Kidney (tissue), 14 donors: ENCODE results near the gene CTNND2. TPM values are rescaled to one million over a fixed set of nuclear protein-coding genes. Genes with fewer than 3 reads are reported as not detected.
A peak's percentile ranks its signal among the peaks of the same experiment; 100 is the strongest.
"Not testable (repeated sequence)": the region's sequence is repeated elsewhere in the genome, so short reads cannot be mapped to it uniquely, and the experiment has no call there.

ENCODE experiments used
- DNase-seq, 5 donors: peaks; one replicate each; pipeline ENCODE4 v3.0.0-alpha.2; 2013 to 2020
- FAIRE-seq: peaks from 2 replicates; lab custom pipeline; 2012; peaks lifted over from hg19 to GRCh38; lab: Jason Lieb, UNC
- H3K27ac ChIP-seq, 2 donors: one replicate each; pipeline ENCODE4 v1.7.0; 2013; ENCODE audit warnings: low read depth in 2 of 2, low read length in 2 of 2, inconsistent platforms in 1 of 2
- H3K27me3 ChIP-seq: one replicate; pipeline ENCODE4 v1.7.1; 2013; ENCODE audit warnings: low read length, inconsistent platforms; ENCODE audit not compliant: control insufficient read depth, insufficient read depth
- H3K36me3 ChIP-seq, 3 donors: one replicate each; pipeline versions ENCODE4 v1.7.0 to v1.7.1; 2013; ENCODE audit warnings: low read length in 3 of 3, control low read depth in 1 of 3, inconsistent platforms in 1 of 3; ENCODE audit not compliant: insufficient read depth in 3 of 3, control insufficient read depth in 2 of 3
- H3K4me1 ChIP-seq, 3 donors: one replicate each; pipeline versions ENCODE4 v1.7.0 to v1.7.1; 2013; ENCODE audit warnings: low read length in 3 of 3, inconsistent platforms in 1 of 3, low read depth in 1 of 3; ENCODE audit not compliant: control insufficient read depth in 2 of 3, insufficient read depth in 2 of 3
- H3K4me3 ChIP-seq, 3 donors: one replicate each; pipeline versions ENCODE4 v1.7.0 to v1.8.1; 2013; ENCODE audit warnings: low read length in 3 of 3, control low read depth in 1 of 3, inconsistent platforms in 1 of 3
- H3K9ac ChIP-seq, 3 donors: one replicate each; pipeline versions ENCODE4 v1.7.0 to v1.7.1; 2013; ENCODE audit warnings: low read length in 3 of 3, control low read depth in 1 of 3, inconsistent platforms in 1 of 3
- H3K9me3 ChIP-seq, 3 donors: one replicate each; pipeline versions ENCODE4 v1.7.0 to v1.7.1; 2013; ENCODE audit warnings: low read length in 3 of 3, control low read depth in 1 of 3, inconsistent platforms in 1 of 3; ENCODE audit not compliant: control insufficient read depth in 2 of 3, insufficient read depth in 1 of 3
- intact Hi-C: fragments of 100-400 bp; cut with DNase I; formaldehyde crosslinking; loops from one replicate; pipeline ENCODE4 v1.11.1; 2022
- polyA plus RNA-seq: library from polyadenylated mRNA; stranded (reverse); fragments of 350-450 nt; fragmentation: Illumina TruSeq; extraction: RNeasy Lipid Tissue Mini Kit (QIAGEN cat#74804); gene quantifications from one replicate; pipeline ENCODE4 v1.2.3, GENCODE V29; 2014; ENCODE audit warnings: low read depth, low replicate concordance; ENCODE audit not compliant: insufficient read depth
- total RNA-seq: library from RNA; stranded (reverse); fragmentation: NEBNext Ultra II Directional; extraction: Animal tissue kit (Norgen Biotek cat#: 25700); gene quantifications from one replicate; pipeline ENCODE4 v1.2.1, GENCODE V29; 2021
- TF ChIP-seq, protein P1 (sequence below): IDR thresholded peaks from 3 replicates; pipeline ENCODE4 v1.5.1; 2012; ENCODE audit warnings: mild to moderate bottlenecking, moderate library complexity, borderline replicate concordance; ENCODE audit not compliant: insufficient read depth; ENCODE audit errors: extremely low read depth
- donor health status: control.
- donor health status: control.
- donor health status: control.
- donor health status: control.
- donor health status: control.
- donor health status: DM: yes; HTN: yes; CAD: no.
- donor health status: Normal renal cell carcinoma (clear cell type).

The CTNND2 gene
- total and polyA plus RNA-seq, 2 donors from 2014 or later, result 0.15 to 0.79 TPM

DNA sequence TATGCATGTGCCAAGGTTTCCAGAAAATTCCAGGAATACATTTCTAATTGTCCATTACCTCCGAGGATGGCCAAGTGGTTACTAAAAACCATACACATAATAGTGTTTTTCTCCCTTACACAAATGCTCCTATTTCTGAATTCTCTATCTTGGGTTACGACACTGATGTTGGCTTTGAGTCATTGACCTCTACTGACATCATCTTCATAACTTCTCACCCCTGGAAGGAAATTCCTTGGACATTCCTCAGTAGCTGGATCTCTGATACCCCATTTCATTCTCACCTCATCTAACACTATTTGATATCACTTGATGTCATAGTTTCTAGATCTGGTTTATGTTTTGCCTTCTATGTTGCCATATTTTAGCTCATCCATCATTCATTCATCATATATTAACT is 287.2 kb downstream of the CTNND2 start:
- H3K9me3 ChIP-seq, result no peaks in the 10 kb centered on the region
- FAIRE-seq, result no peak

DNA sequence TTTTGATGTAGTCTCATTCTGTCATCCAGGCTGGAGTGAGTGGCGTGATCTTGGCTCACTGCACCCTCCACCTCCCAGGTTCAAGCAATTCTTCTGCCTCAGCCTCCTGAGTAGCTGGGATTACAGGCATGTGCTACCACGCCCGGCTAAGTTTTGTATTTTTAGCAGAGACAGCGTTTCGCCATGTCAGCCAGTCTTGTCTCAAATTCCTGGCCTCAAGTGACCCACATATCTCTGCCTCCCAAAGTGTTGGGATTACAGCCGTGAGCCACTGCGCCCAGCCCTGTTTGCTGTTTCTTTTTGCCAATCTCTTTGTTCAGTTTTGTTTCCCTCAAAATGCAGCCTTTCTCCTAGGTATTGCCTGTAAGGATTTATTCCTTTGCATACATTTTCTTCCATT is 287.6 kb downstream of the CTNND2 start:
- H3K27ac ChIP-seq, intact Hi-C loops, H3K4me1 ChIP-seq, FAIRE-seq, H3K36me3 ChIP-seq, H3K4me3 ChIP-seq, H3K9me3 ChIP-seq, H3K27me3 ChIP-seq, H3K9ac ChIP-seq: not testable (repeated sequence)
- DNase-seq, result peak in 1 of 5 donors; percentile 4

More for the DNA sequence above, 287.2 kb downstream of the CTNND2 start:
- Histone ChIP-seq H3K4me1 (no peaks in the 10 kb centered on the region), H3K4me3 (no peak overlapping the region), H3K36me3 (no peaks in the 10 kb centered on the region), H3K9ac (no peak overlapping the region), H3K27me3 (no peaks in the 10 kb centered on the region), H3K27ac (no peak overlapping the region)
- intact Hi-C loops, result no loop called here
- TF ChIP-seq, protein P1, sequence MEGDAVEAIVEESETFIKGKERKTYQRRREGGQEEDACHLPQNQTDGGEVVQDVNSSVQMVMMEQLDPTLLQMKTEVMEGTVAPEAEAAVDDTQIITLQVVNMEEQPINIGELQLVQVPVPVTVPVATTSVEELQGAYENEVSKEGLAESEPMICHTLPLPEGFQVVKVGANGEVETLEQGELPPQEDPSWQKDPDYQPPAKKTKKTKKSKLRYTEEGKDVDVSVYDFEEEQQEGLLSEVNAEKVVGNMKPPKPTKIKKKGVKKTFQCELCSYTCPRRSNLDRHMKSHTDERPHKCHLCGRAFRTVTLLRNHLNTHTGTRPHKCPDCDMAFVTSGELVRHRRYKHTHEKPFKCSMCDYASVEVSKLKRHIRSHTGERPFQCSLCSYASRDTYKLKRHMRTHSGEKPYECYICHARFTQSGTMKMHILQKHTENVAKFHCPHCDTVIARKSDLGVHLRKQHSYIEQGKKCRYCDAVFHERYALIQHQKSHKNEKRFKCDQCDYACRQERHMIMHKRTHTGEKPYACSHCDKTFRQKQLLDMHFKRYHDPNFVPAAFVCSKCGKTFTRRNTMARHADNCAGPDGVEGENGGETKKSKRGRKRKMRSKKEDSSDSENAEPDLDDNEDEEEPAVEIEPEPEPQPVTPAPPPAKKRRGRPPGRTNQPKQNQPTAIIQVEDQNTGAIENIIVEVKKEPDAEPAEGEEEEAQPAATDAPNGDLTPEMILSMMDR, result no peak
- DNase-seq, result no peak

DNA sequence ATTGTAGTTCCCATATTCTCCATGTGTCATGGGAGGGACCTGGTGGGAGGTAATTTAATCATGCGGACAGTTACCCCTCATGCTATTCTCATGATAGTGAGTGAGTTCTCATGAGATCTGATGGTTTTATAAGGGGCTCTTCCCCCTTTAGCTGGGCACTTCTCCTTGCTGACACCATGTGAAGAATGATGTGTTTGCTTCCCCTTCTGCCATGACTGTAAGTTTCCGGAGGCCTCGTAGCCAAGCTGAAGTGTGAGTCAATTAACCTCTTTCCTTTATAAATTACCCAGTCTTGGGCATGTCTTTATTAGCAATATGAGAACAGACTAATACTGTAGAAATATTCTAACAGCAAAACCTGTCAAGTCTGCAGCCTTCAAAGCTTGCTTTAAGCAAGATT is 293.2 kb downstream of the CTNND2 start:
- Histone ChIP-seq H3K36me3 (no peaks in the 10 kb centered on the region), H3K27ac (no peak overlapping the region), H3K9me3 (no peaks in the 10 kb centered on the region), H3K4me3 (no peak overlapping the region), H3K4me1 (no peaks in the 10 kb centered on the region), H3K27me3 (no peaks in the 10 kb centered on the region), H3K9ac (no peak overlapping the region)
- TF ChIP-seq, protein P1, result no peak
- intact Hi-C loops, result no loop called here
- DNase-seq (no peak), FAIRE-seq (no peak)

DNA sequence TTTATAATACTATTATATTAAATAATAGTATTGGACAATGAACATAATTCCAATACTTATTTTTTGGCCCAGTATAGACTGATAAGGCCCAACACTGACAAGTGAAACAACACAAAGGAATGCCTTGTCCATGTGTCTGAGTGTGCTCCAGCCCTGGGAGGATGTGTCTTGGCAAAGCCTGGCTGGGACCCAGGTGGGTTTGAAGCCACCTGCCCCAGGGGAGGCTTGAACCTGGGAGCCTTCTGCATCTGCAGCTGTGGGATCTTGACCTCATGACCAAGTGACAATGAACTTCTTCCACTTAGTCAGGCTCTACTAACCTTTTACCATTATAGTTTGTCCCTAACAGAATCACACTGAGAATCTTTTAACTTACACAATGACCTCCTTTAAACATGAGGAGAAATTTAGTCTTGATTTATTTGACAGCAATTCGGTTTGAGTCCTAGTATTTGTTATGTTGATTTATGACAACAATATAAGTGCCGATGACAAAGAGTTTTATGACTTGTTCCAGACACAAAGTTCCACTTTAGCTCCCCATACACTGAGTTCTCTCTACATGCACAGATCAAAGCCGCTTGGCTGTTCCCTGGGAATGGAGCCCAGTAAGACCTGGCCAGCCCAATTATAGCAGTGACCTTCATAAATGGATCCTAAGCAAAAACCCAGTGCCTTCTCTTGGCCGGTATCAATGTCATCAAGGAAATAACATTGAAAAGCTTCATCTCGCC is 294.5 kb downstream of the CTNND2 start:
- Histone ChIP-seq H3K27ac (no peak overlapping the region), H3K27me3 (no peaks in the 10 kb centered on the region), H3K4me1 (no peaks in the 10 kb centered on the region), H3K9me3 (no peaks in the 10 kb centered on the region), H3K9ac (no peak overlapping the region), H3K4me3 (no peak overlapping the region), H3K36me3 (no peaks in the 10 kb centered on the region)
- no peak for FAIRE-seq
- intact Hi-C loops, result no loop called here
- DNase-seq, result peak in 1 of 5 donors; percentile 3
- TF ChIP-seq, protein P1, result no peak
